Limb (tissue), 2 donors: ENCODE results near the gene LAMB4.

Source experiments
- DNase-seq, 2 donors: peaks; one replicate each; pipeline ENCODE4 v3.0.0-alpha.2; 2016; ENCODE audit errors: extremely low spot score in 2 of 2

The LAMB4 gene

GRCh38 chr7:107999779-108000560 lies 130.2 kb downstream of the LAMB4 start:
- no peak for DNase-seq

DNA sequence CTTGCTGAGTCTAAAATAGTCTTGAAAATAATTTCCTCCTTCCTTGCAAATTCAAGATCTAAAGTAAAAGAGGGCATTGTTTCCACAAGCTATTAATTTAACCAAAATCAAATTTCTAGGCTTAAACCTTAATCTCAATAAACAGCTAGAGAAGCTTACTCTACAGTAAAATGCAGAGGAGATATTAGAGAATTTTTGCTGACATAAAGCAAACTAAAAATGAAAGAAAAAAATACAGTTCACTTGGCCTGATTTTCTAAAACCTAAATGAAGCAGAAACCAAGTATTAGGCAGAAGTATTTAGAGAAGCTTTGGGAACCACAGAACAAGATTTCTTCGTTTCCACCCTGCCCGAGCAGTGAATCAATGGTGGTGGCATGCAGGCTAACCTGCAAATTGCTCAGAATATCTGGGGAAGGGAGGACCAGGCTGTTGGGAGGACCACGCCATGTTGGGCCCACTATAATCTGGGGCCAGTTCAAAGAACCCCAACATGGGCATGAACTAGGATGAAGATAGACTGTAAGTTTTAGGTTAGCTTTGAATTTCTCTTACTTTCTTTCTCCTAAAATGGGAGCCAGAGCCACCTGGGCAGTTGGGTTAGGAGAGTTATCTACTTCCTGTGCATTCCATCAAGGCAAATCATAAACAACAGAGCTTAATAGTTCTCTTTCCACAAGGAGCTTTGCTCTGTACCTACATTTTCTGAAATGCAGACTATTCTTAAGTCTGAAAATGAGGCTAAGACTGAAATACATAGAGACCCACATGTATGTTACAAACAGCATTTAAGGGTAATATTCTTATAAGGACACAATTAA lies 131.3 kb downstream of the LAMB4 start:
- no peak for DNase-seq

GRCh38 chr7:107998150-107998549 lies 132.0 kb downstream of the LAMB4 start:
- DNase-seq, result no peak

DNA sequence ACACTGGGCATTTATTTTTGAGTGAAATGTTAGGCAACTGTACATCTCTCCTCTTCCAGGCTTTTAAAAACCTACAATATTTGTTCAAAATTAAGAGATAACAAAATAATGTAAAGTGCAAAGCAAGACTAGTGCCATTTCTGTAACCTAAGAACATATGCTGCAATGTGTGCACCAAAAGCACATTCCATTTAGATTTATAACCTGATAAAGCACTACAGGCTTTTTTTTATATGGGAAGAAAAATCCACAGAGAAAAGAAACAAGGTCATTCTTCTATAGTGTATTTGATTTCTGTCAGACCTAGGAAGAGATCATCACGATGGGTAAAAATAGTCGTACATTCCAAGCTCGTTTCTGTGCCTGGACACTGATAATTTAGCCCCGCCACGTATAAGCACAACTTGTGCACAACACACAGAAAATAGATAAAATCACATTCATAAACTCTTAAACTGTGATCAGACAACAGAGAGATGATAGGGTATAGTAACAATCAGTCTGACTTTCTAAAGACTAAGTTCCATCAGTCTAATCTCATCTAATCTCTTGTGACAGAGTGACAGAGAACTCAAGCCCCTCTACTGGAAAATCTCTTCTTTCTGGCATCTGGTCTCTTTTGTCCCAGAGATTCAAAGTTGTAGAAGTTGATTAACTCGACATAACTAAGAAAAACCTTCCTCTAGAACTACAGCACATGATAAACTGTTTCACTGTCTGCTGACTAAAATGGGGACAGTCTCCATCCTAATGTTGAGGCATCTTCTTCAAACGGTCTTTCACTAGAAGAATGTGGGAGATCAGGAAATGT lies 133.9 kb downstream of the LAMB4 start:
- DNase-seq, result no peak

GRCh38 chr7:107995184-107996071 lies 134.7 kb downstream of the LAMB4 start:
- DNase-seq, result peak; percentile 63 to 88

- no peak for DNase-seq
Measured at GRCh38 chr7:107994421-107995030, 135.6 kb downstream of the LAMB4 start.

GRCh38 chr7:107993891-107994291 lies 136.3 kb downstream of the LAMB4 start:
- peak; percentile 42 to 74 for DNase-seq

- DNase-seq, result no peak
Measured at GRCh38 chr7:107989618-107990373, 140.4 kb downstream of the LAMB4 start.

GRCh38 chr7:107982918-107983389 lies 147.2 kb downstream of the LAMB4 start:
- peak; percentile 51 to 83 for DNase-seq

- DNase-seq, result no peak
Measured at GRCh38 chr7:107982042-107982840, 147.9 kb downstream of the LAMB4 start.

DNA sequence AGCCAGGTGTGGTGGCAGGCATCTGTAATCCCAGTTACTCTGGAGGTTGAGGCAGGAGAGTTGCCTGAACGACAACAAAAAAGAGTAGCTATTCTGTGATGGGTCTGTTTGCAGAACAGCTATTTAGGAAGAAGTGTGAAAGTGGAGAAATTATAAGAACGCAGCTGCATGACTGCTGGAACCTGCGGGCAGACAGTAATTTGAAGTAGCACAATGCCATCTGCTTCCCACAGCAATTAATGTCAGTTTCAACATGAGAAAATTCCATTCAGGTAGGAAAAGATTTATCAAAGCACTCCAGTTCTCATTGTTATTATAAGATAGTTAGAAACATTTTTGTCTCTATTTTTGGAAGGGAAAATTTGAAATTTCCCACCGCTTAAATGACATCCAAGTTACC lies 148.7 kb downstream of the LAMB4 start:
- no peak for DNase-seq

- no peak for DNase-seq
Measured at GRCh38 chr7:107980671-107981190, 149.4 kb downstream of the LAMB4 start.

DNA sequence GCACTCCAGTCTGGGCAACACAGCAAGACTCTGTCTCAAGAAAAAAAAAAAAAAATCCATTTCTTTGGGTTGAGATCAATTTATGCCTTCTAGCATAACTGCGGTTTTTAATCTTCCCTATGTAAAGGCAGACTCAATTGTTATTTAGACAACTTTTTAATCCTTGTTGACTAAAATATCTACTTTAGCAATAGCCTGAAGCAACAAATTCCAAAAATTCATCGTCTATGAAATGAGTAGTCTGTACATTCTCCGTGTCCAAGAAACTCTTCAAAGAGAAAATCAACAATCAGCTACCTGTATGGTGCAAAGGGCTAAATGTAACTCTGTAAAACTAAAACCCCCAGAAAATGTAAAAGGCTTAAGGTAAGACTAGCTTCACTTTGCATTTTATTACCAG lies 150.0 kb downstream of the LAMB4 start:
- no peak for DNase-seq

GRCh38 chr7:107978815-107979408 lies 151.2 kb downstream of the LAMB4 start:
- no peak for DNase-seq

DNA sequence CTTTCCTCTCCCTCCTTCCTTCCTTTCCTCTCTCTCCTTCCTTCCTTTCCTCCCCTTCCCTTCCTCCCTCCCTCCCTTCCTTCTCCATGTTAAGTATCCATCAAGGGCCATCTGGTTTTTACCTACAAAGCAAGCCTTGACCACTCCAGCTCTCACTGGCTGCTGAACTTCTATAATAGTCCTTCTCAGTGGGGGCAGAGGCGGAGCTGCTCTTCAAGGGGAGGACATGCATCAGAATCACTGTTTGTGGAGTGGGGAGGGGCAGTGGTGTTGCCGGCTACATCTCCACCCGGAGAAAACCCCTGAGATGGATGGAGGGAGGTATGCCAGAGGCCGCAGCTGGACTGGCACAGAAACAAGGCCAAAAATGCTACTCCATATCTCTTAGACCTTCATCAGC lies 153.1 kb downstream of the LAMB4 start:
- no peak for DNase-seq

DNA sequence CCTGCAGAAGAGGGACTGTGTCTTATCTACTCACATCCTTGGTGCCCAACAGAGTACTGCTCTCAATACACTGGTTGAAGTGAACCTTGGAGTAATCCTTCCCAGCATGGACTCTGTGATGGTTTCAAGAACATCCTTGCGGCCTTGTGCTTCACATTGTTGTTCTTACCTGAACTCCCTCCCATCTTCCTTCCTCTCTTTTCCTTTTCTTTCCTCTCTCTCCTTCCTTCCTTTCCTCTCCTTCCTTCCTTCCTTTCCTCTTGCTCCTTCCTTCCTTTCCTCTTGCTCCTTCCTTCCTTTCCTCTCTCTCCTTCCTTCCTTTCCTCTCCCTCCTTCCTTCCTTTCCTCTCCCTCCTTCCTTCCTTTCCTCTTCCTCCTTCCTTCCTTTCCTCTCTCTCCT lies 153.5 kb downstream of the LAMB4 start:
- DNase-seq, result no peak

GRCh38 chr7:107975394-107976013 lies 154.7 kb downstream of the LAMB4 start:
- no peak for DNase-seq

DNA sequence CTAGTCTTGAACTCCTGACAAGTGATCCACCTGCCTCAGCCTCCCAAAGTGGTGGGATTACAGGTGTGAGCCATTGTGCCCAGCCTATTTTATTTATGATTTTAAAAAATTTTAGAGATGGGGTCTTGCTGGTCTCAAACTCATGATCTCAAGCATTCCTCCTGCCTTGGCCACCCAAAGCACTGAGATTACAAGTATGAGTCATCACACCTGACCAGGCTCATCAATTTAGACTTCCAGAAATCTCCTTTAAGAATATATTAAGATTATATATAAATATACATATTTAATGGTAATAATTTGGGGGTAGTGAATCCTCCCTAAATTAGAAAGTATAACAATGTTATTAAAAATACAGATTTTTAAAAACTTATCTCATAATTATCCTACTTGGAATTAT lies 156.3 kb downstream of the LAMB4 start:
- DNase-seq, result no peak
